Smooth muscle cell (in vitro differentiated cells): ENCODE data around the gene C17orf67. TPM values are rescaled to one million over a fixed set of nuclear protein-coding genes. Genes with fewer than 3 reads are reported as not detected.

Experiments used
- DNase-seq: peaks from one replicate; lab custom pipeline; 2025; ENCODE audit not compliant: unreplicated experiment; lab: John Stamatoyannopoulos, UW
- H2AFZ ChIP-seq: fragments of 200-600 bp; sonication (generic); 2 replicates; pipeline ENCODE4 v1.6.0; 2016; ENCODE audit warnings: antibody characterized with exemption, low read depth, mild to moderate bottlenecking
- H3F3A ChIP-seq: fragments of 200-600 bp; sonication (generic); 2 replicates; pipeline ENCODE4 v1.6.0; 2017; ENCODE audit warnings: antibody characterized with exemption, low read depth
- H3K27ac ChIP-seq: fragments of 200-600 bp; sonication (generic); 2 replicates; pipeline ENCODE4 v1.5.1; 2016; ENCODE audit warnings: low read depth, mild to moderate bottlenecking
- H3K27me3 ChIP-seq: fragments of 200-600 bp; sonication (generic); 2 replicates; pipeline ENCODE4 v1.6.1; 2016; ENCODE audit warnings: low read depth, mild to moderate bottlenecking
- H3K36me3 ChIP-seq: fragments of 200-600 bp; sonication (generic); 2 replicates; pipeline ENCODE4 v1.5.1; 2016; ENCODE audit warnings: low read depth
- H3K4me1 ChIP-seq: fragments of 200-600 bp; sonication (generic); 2 replicates; pipeline ENCODE4 v1.5.1; 2016; ENCODE audit warnings: low read depth
- H3K4me2 ChIP-seq: fragments of 200-600 bp; sonication (generic); 2 replicates; pipeline ENCODE4 v1.6.0; 2016; ENCODE audit warnings: mild to moderate bottlenecking
- H3K4me3 ChIP-seq: fragments of 200-600 bp; sonication (generic); 2 replicates; pipeline ENCODE4 v1.5.1; 2016; ENCODE audit warnings: mild to moderate bottlenecking
- H3K79me2 ChIP-seq: fragments of 200-600 bp; sonication (generic); 2 replicates; pipeline ENCODE4 v1.6.0; 2016; ENCODE audit warnings: low read depth, mild to moderate bottlenecking
- H3K9ac ChIP-seq: fragments of 200-600 bp; sonication (generic); 2 replicates; pipeline ENCODE4 v1.6.0; 2016; ENCODE audit warnings: low read depth
- H3K9me3 ChIP-seq: fragments of 200-600 bp; sonication (generic); replicated peaks from 2 replicates; pipeline ENCODE4 v1.5.1; 2016; ENCODE audit warnings: low read depth
- H4K20me1 ChIP-seq: fragments of 200-600 bp; sonication (generic); 2 replicates; pipeline ENCODE4 v1.6.0; 2016; ENCODE audit warnings: low read depth
- WGBS: methylation state at CpG from one replicate; pipeline ENCODE4 v1.1.7; 2016; ENCODE audit warnings: low lambda C conversion rate; 5-methylcytosine and 5-hydroxymethylcytosine counted together
- polyA plus RNA-seq: library from polyadenylated mRNA; unstranded; fragments of >200 nt; fragmentation: Nextera tagmentation; extraction: Ambion mirVana; gene quantifications from 2 replicates; pipeline ENCODE4 v1.2.1, GENCODE V29; 2016
- total RNA-seq: library from RNA; depleted of rRNA; stranded (reverse); fragments of >200 nt; gene quantifications from 2 replicates; pipeline ENCODE4 v1.2.3, GENCODE V29; 2014
- TF ChIP-seq, protein P1 (sequence below): fragments of 200-600 bp; sonication (generic); IDR thresholded peaks from 2 replicates; pipeline ENCODE4 v1.5.1; 2017; ENCODE audit warnings: borderline replicate concordance, mild to moderate bottlenecking, antibody characterized with exemption; ENCODE audit not compliant: insufficient read depth, poor library complexity, severe bottlenecking

Gene C17orf67
- total and polyA plus RNA-seq, 2 experiments from 2014 or later, result 0.47 TPM; not detected in 1

- DNase-seq, result no peak
- Histone ChIP-seq H3K79me2 (no peaks in the 10 kb centered on the region), H3F3A (no peaks in the 10 kb centered on the region), H3K4me1 (no peaks in the 10 kb centered on the region), H3K27ac (no peak overlapping the region), H2AFZ (no peak overlapping the region), H3K27me3 (no peaks in the 10 kb centered on the region), H3K9ac (no peak overlapping the region), H4K20me1 (no peaks in the 10 kb centered on the region), H3K36me3 (no peaks in the 10 kb centered on the region), H3K4me3 (no peak overlapping the region), H3K9me3 (no peaks in the 10 kb centered on the region), H3K4me2 (no peak overlapping the region)
- TF ChIP-seq, protein P1, sequence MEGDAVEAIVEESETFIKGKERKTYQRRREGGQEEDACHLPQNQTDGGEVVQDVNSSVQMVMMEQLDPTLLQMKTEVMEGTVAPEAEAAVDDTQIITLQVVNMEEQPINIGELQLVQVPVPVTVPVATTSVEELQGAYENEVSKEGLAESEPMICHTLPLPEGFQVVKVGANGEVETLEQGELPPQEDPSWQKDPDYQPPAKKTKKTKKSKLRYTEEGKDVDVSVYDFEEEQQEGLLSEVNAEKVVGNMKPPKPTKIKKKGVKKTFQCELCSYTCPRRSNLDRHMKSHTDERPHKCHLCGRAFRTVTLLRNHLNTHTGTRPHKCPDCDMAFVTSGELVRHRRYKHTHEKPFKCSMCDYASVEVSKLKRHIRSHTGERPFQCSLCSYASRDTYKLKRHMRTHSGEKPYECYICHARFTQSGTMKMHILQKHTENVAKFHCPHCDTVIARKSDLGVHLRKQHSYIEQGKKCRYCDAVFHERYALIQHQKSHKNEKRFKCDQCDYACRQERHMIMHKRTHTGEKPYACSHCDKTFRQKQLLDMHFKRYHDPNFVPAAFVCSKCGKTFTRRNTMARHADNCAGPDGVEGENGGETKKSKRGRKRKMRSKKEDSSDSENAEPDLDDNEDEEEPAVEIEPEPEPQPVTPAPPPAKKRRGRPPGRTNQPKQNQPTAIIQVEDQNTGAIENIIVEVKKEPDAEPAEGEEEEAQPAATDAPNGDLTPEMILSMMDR, result no peak
- 88% methylated on average over 12 of the region's 12 CpGs for WGBS
Observed at GRCh38 chr17:56810891-56811775, 22.6 kb downstream of the C17orf67 start.

DNA sequence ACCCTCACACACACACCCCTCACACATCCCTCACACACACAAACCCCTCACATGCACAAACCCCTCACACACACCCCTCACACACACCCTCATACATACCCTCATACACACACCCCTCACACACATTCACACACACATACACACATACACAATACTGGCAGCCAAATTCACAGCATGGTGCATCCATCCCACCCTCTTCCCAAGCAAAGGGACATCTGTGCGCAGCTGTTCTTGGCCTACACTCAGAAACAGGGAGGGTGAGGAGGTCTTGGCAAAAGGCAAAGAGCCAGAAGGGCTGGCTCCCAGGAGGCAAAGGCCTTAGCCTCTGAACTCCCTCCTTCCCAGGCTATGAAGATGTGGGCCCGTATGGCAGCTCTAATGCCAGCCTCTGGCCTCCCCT is 23.4 kb downstream of the C17orf67 start:
- no peak overlapping the region for H2AFZ ChIP-seq
- no peaks in the 10 kb centered on the region for H3K27me3 ChIP-seq
- WGBS, result 91% methylated on average over 2 of the region's 2 CpGs

GRCh38 chr17:56809820-56810179 is 23.9 kb downstream of the C17orf67 start:
- H2AFZ ChIP-seq, result no peak overlapping the region
- H3K36me3 ChIP-seq, result no peaks in the 10 kb centered on the region
- no peak overlapping the region for H3K9ac ChIP-seq
- DNase-seq, result no peak
- no peak overlapping the region for H3K4me3 ChIP-seq
- H3K4me1 ChIP-seq, result no peaks in the 10 kb centered on the region
- 100% methylated on average over 1 of the region's 1 CpG for WGBS
- no peak overlapping the region for H3K4me2 ChIP-seq
- no peaks in the 10 kb centered on the region for H3F3A ChIP-seq
- TF ChIP-seq, protein P1, result no peak
- no peak overlapping the region for H3K27ac ChIP-seq
- H3K79me2 ChIP-seq, result no peaks in the 10 kb centered on the region
- no peaks in the 10 kb centered on the region for H3K27me3 ChIP-seq
- no peaks in the 10 kb centered on the region for H4K20me1 ChIP-seq
- no peaks in the 10 kb centered on the region for H3K9me3 ChIP-seq

More for the DNA sequence above, 23.4 kb downstream of the C17orf67 start:
- Histone ChIP-seq H3K4me1 (no peaks in the 10 kb centered on the region), H3K36me3 (no peaks in the 10 kb centered on the region), H3K27ac (no peak overlapping the region), H4K20me1 (no peaks in the 10 kb centered on the region), H3F3A (no peaks in the 10 kb centered on the region), H3K79me2 (no peaks in the 10 kb centered on the region), H3K4me2 (no peak overlapping the region), H3K9ac (no peak overlapping the region), H3K9me3 (no peaks in the 10 kb centered on the region), H3K4me3 (no peak overlapping the region)
- DNase-seq, result no peak
- TF ChIP-seq, protein P1, result no peak
